D341Med (cell line): Measurements from ENCODE around the gene B4GALNT3.

ENCODE experiments used
- DNase-seq: peaks from one replicate; pipeline ENCODE4 v3.0.0; 2012; ENCODE audit warnings: low spot score

Gene B4GALNT3

DNA sequence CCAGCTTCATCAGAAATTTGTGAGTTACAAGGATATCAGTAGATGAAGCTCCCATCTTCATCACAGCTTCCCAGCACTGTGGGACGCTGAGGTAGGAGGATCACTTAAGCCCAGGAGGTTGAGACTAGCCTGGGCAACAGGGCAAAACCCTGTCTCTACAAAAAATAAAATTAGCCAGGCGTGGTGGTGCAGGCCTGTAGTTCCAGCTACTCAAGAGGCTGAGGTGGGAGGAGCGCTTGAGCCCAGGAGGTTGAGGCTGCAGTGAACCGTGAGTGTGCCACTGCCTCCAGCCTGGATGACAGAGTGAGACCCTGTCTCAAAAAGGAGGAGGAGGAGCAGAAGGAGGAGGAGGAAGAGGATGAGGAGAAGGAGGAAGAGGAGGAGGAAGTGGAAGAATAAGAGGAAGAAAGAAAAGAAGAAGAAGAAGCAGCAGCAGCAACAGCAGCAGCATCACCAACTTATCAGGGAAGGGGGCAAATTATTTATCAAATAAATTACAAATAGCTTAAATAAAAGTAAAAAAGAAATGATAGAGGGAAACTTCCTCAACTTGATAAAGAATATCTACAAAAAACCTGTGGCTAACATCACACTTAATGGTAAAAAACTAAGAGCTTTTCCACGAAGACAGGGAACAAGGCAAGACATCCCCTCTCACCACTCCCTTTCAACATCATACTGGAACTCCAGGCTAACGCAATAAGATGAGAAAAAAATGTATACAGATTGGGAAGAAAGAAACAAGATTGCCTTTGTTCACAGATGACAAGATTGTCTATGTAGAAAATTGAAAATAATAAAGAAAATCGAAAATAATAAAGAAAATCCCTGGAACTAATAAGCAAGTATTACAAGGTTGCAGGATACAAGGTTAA, 133.9 kb downstream of the B4GALNT3 start:
- DNase-seq, result no peak

DNA sequence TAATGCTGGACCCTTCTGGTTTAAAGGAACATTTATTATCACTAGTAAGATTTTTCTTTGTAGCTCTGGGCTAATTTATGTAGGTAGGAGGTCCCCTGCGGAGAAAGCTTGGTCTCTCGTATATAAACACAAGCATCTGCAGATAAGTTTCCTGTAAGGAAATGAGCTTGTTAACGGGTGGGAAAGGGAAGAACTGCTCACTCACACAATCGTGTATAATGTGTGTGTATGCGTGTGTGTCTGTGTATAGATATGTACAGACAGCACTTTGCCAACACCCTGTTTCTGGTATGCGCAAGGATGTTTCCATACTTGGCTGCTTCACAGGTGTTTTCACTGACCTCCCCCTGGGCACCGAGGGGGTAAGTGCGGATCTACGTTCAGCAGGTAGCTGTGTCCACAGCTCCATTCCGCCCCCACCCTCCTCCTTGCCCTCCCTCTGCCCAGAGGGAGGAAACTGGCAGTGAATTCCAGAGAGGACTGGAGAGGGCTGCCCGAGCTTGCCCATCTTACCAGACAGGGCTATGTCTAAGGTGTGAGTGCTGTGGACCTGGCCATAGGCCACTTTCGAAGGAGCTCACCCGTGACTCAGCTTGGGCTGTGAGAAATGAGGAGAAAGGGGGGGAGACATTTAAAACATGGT, 138.3 kb downstream of the B4GALNT3 start:
- DNase-seq, result no peak

DNA sequence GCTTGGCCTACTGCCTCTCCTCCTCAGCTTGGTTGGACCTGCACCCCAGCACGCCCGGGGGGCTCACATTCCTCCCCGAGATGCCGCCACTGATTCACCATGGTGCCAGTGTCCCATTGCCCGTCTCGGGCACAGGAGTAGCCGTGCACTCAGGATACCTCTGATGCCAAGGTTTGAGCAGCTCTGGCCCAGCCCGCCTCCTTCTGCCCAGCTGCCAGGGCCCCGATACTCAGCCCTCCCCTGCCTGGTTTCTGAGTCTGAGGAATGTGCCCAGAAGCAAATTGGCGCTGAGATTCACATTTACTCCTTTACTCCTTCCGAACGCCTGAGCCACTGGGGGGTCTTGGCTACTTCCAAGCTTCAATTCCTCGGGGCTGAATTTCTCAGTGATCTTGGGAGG, 140.0 kb downstream of the B4GALNT3 start:
- DNase-seq, result no peak

DNA sequence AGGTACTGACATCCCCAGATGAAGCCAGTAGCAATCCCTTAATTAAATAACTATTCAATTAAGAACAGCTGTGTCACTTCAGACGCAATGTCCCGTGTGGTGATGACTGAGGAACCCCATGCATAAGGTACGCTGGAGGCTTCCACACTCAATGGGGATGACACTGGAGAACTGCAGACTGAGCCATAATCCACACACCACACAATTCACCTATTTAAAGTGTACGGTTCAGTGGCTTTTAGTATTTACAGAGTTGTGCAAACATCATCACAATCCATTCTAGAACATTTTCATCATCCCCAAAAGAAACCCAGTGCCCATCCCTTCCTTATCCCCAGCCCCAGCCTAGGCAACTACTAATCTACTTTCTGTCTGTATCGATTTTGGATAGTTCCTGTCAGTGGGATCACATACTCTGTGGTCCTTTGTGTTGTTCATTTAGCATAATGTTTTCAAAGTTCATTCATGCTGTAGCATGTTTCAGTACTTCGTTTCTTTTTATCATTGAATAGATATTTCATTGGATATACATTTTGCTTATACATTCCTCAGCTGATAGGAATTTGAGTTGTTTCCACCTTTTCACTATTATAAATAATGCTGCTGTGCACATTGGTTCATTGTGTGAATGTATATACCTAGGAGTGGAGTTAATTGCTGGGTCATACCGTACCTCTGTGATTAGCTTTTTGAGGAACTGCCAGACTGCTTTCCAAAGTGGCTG, 142.4 kb downstream of the B4GALNT3 start:
- no peak for DNase-seq

DNA sequence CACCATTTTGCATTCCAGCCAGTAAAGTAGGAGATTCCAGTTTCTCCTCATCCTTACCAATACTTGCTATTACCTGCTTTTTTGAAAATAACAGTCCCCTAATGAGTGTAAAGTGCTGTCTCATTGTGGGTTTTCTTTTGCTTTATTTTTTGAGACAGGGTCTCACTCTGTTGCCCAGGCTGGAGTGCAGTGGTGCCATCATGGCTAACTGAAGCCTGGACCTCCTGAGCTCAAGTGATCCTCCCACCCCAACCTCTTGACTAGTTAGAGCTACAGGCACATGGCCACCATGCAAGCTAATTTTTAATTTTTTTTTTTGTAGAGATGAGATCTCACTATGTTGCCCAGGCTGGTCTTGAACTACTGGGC, 142.9 kb downstream of the B4GALNT3 start:
- no peak for DNase-seq

DNA sequence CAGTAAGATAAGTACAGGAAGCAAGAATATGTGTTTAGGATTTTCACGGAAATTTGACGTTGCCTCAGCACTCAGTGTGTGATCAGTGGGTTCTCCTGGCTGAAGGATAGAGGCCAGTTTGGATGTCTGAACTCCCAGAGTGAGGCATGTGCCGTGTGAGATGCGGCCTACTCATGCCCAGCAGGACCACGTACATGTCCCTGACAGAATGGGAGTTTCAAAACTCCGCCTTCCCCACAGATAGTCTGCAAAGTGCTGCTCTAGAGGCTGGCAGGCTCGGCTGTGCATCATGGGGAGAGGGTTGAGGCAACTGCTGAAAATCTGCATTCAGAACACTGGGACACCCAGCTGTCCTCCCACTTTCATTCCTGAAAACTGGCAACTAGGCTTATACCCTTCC, 145.2 kb downstream of the B4GALNT3 start:
- no peak for DNase-seq

DNA sequence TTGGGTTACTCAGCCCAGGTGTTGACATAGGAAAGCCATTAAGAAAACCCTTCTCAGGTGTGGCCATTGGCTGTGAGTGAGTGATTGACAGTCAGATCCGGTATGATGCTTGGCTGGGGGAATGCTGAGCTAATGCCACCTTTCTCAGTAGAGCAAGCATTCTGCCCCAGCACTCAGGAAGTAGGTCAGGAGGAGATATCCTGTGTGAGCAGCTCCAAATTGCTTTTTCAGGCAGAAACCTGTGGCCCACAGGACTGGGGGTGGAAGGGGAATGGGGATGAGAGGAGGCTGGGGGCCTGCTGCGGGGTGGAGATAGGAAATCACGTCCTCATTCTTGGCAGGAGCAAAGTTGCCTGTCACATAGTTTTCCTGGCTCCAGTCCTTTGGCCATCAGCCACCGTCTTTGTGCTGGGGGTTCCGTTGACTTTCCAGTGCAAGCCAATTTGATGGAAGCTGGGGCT, 147.8 kb downstream of the B4GALNT3 start:
- no peak for DNase-seq

DNA sequence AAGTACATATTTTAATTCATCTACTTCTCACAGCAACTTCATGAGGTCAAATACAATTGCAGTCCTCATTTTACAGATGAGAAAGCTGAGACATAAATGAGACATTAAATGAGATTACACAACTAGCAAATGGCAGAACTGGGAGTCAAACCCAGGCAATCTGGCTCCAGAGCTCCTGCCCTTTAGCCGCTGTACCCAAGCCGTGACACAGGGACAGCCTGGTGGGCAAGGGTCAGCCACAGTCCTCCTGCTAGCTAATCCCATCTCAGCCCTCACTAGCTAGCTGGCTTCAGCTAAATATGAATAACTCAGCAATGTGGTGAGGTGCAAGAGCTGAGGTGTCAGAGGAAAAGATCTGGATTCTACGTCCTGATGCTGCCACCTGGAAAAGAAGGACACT, 148.7 kb downstream of the B4GALNT3 start:
- no peak for DNase-seq

DNA sequence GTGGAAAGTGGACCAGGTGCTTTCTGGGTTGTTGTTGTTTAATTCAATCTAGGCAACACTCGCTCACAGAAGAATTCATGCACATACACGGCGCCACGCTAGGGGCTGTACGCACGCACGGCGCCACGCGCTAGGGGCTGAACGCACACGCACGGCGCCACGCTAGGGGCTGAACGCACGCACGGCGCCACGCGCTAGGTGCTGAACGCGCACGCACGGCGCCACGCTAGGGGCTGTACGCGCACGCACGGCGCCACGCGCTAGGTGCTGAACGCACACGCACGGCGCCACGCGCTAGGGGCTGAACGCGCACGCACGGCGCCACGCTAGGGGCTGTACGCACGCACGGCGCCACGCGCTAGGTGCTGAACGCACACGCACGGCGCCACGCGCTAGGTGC, 149.2 kb downstream of the B4GALNT3 start:
- no peak for DNase-seq

DNA sequence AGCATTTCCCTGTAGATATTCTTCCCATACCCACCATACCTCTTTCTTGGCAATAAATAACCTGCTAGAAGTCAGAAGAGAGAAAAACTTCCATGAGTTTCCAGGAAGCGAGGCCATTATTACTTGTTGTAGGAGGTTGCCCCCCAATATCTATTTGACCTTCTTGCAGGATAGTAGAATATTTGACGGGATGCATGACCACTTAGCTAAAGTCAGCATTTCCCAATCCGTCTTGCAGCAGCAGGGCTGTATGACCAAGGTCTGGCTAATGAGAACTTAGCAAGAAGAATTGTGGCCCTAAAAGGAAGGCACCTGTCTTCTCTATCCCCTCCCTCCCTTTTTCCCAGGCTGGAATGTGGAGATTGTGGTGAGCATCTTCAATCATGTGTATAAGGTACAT, 152.0 kb downstream of the B4GALNT3 start:
- DNase-seq, result no peak

DNA sequence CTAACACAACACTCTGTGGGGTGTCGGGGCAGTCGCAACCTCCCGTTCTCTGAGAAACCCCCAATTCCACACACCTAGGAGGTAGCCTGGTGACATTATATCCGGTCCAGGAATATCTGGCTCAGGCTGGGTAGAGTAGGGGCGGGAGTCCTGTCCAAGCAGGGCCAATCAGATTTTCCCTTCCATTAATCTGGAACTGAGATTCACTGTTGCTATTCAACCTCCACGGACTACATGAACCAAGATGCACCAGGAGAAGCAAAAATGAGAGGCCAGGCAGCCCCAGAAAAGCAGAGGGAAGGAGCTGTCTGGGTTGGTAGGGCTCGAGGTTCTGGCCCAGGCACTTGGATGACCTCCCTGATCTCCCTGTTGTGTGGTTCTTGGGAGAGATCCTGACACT, 152.6 kb downstream of the B4GALNT3 start:
- DNase-seq, result no peak

DNA sequence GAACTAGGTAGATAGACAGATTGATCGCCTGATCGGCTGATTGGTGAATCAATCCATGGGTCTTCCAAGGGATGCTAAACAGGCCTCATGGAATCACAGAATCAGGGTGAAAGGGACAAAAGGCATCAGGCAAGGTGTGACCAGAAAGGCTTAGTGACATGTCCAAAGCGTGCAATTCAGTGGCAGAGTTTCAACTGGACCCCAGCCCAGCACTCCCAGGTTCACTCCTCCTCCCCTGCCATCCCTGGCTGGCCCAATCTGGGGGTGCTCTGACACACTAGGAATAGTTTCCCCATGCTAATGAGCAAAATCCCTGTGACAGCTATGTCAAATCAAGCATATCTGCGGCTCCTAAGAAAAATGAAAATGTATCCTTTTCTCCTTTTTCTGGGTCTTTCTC, 153.1 kb downstream of the B4GALNT3 start:
- no peak for DNase-seq
